Caco-2 (cell line): ENCODE results near the gene PLA2G7. TPM values are rescaled to one million over a fixed set of nuclear protein-coding genes. Genes with fewer than 3 reads are reported as not detected.

Source experiments
- BruUV-seq: library from RNA; stranded (reverse); fragments of 400-500 nt; replicated peaks from 2 replicates; lab custom pipeline; 2021; lab: Mats Ljungman, UMichigan
- CTCF ChIA-PET: fragments of 300-600 bp; sonication (Branson Sonifier 250); formaldehyde crosslinking; loops from one replicate; lab custom pipeline; 2022; ENCODE audit warnings: antibody characterized with exemption; lab: Charles Lee
- POLR2A ChIA-PET: fragments of 300-600 bp; sonication (Branson Sonifier 250); formaldehyde crosslinking; loops from one replicate; lab custom pipeline; 2022; ENCODE audit warnings: antibody characterized with exemption; lab: Charles Lee
- DNase-seq, 2 experiments: peaks; one replicate each; pipeline versions ENCODE4 v3.0.0 to v3.0.0-alpha.2; 2020 to 2022
- H3K27me3 ChIP-seq: replicated peaks from 2 replicates; pipeline ENCODE4 v1.6.0; 2011; ENCODE audit warnings: low read length; ENCODE audit not compliant: control insufficient read depth, insufficient read depth
- H3K36me3 ChIP-seq: 2 replicates; pipeline ENCODE4 v1.5.1; 2011; ENCODE audit warnings: low read length; ENCODE audit not compliant: control insufficient read depth, insufficient read depth
- H3K4me1 ChIP-seq: fragments of 250-450 bp; sonication (Bioruptor Pico); 2 replicates; pipeline ENCODE4 v1.5.1; 2020; ENCODE audit warnings: mild to moderate bottlenecking
- H3K4me3 ChIP-seq: 2 replicates; pipeline ENCODE4 v1.5.1; 2011; ENCODE audit warnings: low read depth, mild to moderate bottlenecking, control low read depth, low read length
- H3K9me3 ChIP-seq: fragments of 250-450 bp; sonication (Bioruptor Pico); 2 replicates; pipeline ENCODE4 v1.5.1; 2020; ENCODE audit warnings: mild to moderate bottlenecking, moderate library complexity
- H3K27ac Mint-ChIP-seq: one replicate; pipeline ENCODE4 v1.8.0; 2022; ENCODE audit warnings: mixed read lengths; ENCODE audit not compliant: unreplicated experiment
- H3K27me3 Mint-ChIP-seq: one replicate; pipeline ENCODE4 v1.8.0; 2022; ENCODE audit warnings: mixed read lengths; ENCODE audit not compliant: insufficient read depth, unreplicated experiment
- H3K36me3 Mint-ChIP-seq: one replicate; pipeline ENCODE4 v1.8.0; 2022; ENCODE audit warnings: mild to moderate bottlenecking, mixed read lengths; ENCODE audit not compliant: insufficient read depth, unreplicated experiment
- H3K4me1 Mint-ChIP-seq: one replicate; pipeline ENCODE4 v1.8.0; 2022; ENCODE audit warnings: low read depth, mixed read lengths; ENCODE audit not compliant: unreplicated experiment
- H3K4me3 Mint-ChIP-seq: one replicate; pipeline ENCODE4 v1.8.0; 2022; ENCODE audit warnings: mild to moderate bottlenecking, moderate library complexity, mixed read lengths; ENCODE audit not compliant: unreplicated experiment
- H3K9me3 Mint-ChIP-seq: one replicate; pipeline ENCODE4 v1.8.0; 2022; ENCODE audit warnings: mixed read lengths; ENCODE audit not compliant: unreplicated experiment
- intact Hi-C: fragments of 100-400 bp; cut with micrococcal nuclease; formaldehyde crosslinking; loops from one replicate; pipeline ENCODE4 v1.10.0; 2022; ENCODE audit not compliant: unreplicated experiment
- total RNA-seq: library from RNA; stranded (reverse); gene quantifications from 2 replicates; pipeline ENCODE4 v1.2.3, GENCODE V29; 2022
- TF ChIP-seq, protein P1 (sequence below), 2 experiments: fragments of 200-600 bp in 1 of 2; IDR thresholded peaks; 1 replicate in 1 of 2; 2 replicates in 1 of 2; pipeline versions ENCODE4 v1.5.1 to v1.8.0; 2011 to 2022; ENCODE audit warnings: antibody characterized with exemption in 1 of 2, control low read depth in 1 of 2, inconsistent platforms in 1 of 2, low read depth in 1 of 2, low read length in 1 of 2, mild to moderate bottlenecking in 1 of 2, moderate library complexity in 1 of 2; ENCODE audit not compliant: insufficient read depth in 1 of 2, severe bottlenecking in 1 of 2, unreplicated experiment in 1 of 2

The PLA2G7 gene
- total RNA-seq, 1 experiment from 2014 or later = 0.32 TPM

DNA sequence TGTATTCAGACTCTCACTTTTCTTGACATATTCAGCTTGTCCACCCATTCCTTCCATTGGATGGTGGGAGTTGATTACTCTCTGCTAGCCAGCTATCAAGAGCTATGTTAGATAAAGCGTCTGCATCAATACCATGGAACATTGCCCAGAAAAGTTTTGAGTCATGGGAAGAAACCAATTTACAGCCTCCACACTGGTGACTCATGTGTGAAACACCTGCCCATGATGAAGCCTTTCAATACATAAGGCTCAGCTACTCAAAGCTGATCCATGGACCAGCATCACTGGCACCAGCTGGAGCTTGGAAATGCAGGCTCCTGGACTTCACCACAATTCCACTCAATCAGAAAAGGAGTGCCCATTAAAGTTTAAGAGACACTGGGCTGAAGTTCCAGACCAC is 16.1 kb downstream of the PLA2G7 start:
- Histone ChIP-seq H3K4me1 (no peaks in the 10 kb centered on the region), H3K36me3 (no peaks in the 10 kb centered on the region), H3K27me3 (no peaks in the 10 kb centered on the region; the same call in 1 of the 2 replicates), H3K4me3 (no peak overlapping the region), H3K9me3 (no peaks in the 10 kb centered on the region)
- CTCF ChIA-PET = no interaction called here
- intact Hi-C loops = no loop called here
- BruUV-seq = no TSS peak
- H3K36me3 Mint-ChIP-seq = no peaks in the 10 kb centered on the region
- H3K27ac Mint-ChIP-seq = no peak overlapping the region
- peaks cover 10% of the 10 kb centered on the region for H3K27me3 Mint-ChIP-seq
- H3K9me3 Mint-ChIP-seq = no peaks in the 10 kb centered on the region
- TF ChIP-seq, protein P1, sequence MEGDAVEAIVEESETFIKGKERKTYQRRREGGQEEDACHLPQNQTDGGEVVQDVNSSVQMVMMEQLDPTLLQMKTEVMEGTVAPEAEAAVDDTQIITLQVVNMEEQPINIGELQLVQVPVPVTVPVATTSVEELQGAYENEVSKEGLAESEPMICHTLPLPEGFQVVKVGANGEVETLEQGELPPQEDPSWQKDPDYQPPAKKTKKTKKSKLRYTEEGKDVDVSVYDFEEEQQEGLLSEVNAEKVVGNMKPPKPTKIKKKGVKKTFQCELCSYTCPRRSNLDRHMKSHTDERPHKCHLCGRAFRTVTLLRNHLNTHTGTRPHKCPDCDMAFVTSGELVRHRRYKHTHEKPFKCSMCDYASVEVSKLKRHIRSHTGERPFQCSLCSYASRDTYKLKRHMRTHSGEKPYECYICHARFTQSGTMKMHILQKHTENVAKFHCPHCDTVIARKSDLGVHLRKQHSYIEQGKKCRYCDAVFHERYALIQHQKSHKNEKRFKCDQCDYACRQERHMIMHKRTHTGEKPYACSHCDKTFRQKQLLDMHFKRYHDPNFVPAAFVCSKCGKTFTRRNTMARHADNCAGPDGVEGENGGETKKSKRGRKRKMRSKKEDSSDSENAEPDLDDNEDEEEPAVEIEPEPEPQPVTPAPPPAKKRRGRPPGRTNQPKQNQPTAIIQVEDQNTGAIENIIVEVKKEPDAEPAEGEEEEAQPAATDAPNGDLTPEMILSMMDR (IDR thresholded peaks at IDR 0.05; ENCODE audit: insufficient read depth in 1 of 2, low read depth in 1 of 2, low read length in 1 of 2, severe bottlenecking in 1 of 2, unreplicated experiment in 1 of 2) = no peak
- no peaks in the 10 kb centered on the region for H3K4me1 Mint-ChIP-seq
- POLR2A ChIA-PET = no interaction called here
- no peak overlapping the region for H3K4me3 Mint-ChIP-seq
- no peak for DNase-seq

DNA sequence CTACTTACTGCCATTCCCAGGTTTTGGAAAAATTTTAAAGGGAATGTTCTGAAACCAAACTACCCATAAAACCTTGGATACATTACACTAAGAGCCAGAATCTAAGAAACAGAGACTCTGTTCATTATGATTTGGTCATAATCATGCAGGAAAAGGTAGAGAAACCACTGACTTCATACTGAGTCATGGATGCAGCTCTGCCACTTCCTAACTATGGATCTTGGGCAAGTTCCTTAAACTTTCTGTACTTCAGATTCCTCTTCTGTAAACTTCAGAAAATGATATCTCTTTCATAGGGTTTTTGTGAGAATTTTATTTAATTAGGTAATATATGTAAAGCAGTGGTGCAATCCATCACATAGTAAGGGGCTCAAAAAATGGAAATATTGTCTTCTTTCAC is 20.0 kb downstream of the PLA2G7 start:
- TF ChIP-seq, protein P1 (IDR thresholded peaks at IDR 0.05; ENCODE audit: insufficient read depth in 1 of 2, low read depth in 1 of 2, low read length in 1 of 2, severe bottlenecking in 1 of 2, unreplicated experiment in 1 of 2) = no peak
- H3K36me3 Mint-ChIP-seq = no peaks in the 10 kb centered on the region
- no peaks in the 10 kb centered on the region for H3K4me1 Mint-ChIP-seq
- H3K27me3 Mint-ChIP-seq = peaks cover 8% of the 10 kb centered on the region
- H3K9me3 Mint-ChIP-seq = no peaks in the 10 kb centered on the region
- no peak overlapping the region for H3K4me3 Mint-ChIP-seq
- ChIA-PET POLR2A (no interaction called here), CTCF (no interaction called here)
- H3K36me3 ChIP-seq = no peaks in the 10 kb centered on the region
- no peaks in the 10 kb centered on the region for H3K27me3 ChIP-seq
- no peak overlapping the region for H3K27ac Mint-ChIP-seq
- no peak for DNase-seq
- no TSS peak for BruUV-seq
- intact Hi-C loops = no loop called here
- H3K9me3 ChIP-seq = no peaks in the 10 kb centered on the region
- no peaks in the 10 kb centered on the region for H3K4me1 ChIP-seq
- no peak overlapping the region for H3K4me3 ChIP-seq

DNA sequence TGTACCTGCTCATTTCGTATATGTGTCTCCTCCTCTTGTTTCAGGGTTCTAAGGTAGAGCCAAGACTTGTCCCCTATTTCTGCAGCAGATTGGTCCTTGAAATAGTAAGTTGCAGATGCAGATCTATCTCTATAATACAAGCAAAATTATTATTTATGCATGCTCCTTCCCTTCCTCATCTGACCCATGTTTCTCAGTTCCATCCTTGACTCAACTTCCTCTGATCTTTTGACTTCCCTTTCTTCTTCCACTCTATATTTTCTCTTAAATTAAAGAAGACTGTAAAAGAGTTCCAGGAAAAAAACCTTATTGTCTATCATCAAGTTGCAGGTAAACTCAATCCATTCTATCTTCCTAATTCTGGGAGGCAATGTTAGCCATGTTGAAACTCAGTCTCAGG is 23.7 kb downstream of the PLA2G7 start:
- Histone ChIP-seq H3K4me1 (no peaks in the 10 kb centered on the region), H3K36me3 (no peaks in the 10 kb centered on the region), H3K27me3 (no peaks in the 10 kb centered on the region), H3K9me3 (no peaks in the 10 kb centered on the region), H3K4me3 (no peak overlapping the region)
- H3K36me3 Mint-ChIP-seq = no peaks in the 10 kb centered on the region
- no peak for DNase-seq
- peaks cover 8% of the 10 kb centered on the region for H3K27me3 Mint-ChIP-seq
- BruUV-seq = no TSS peak
- no peaks in the 10 kb centered on the region for H3K9me3 Mint-ChIP-seq
- TF ChIP-seq, protein P1 (IDR thresholded peaks at IDR 0.05; ENCODE audit: insufficient read depth in 1 of 2, low read depth in 1 of 2, low read length in 1 of 2, severe bottlenecking in 1 of 2, unreplicated experiment in 1 of 2) = no peak
- no peak overlapping the region for H3K27ac Mint-ChIP-seq
- intact Hi-C loops = no loop called here
- no peaks in the 10 kb centered on the region for H3K4me1 Mint-ChIP-seq
- ChIA-PET CTCF (no interaction called here), POLR2A (no interaction called here)
- no peak overlapping the region for H3K4me3 Mint-ChIP-seq
